GM12873 (cell line): ENCODE data around the gene RPUSD3.

Experiments
- CTCF ChIP-seq: IDR thresholded peaks from 2 replicates; pipeline ENCODE4 v1.5.1; 2012; ENCODE audit warnings: low read depth, mild to moderate bottlenecking, moderate library complexity, low read length, control low read depth; ENCODE audit not compliant: insufficient read depth; ENCODE audit errors: missing control alignments

Gene RPUSD3, protein sequence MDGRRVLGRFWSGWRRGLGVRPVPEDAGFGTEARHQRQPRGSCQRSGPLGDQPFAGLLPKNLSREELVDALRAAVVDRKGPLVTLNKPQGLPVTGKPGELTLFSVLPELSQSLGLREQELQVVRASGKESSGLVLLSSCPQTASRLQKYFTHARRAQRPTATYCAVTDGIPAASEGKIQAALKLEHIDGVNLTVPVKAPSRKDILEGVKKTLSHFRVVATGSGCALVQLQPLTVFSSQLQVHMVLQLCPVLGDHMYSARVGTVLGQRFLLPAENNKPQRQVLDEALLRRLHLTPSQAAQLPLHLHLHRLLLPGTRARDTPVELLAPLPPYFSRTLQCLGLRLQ

GRCh38 chr3:9843715-9844438, at the start of gene RPUSD3:
RPUSD3 (minus strand) TSS chr3:9844008; CDS start chr3:9843990, 18 bp downstream.
- TF ChIP-seq CTCF, result no peak

DNA sequence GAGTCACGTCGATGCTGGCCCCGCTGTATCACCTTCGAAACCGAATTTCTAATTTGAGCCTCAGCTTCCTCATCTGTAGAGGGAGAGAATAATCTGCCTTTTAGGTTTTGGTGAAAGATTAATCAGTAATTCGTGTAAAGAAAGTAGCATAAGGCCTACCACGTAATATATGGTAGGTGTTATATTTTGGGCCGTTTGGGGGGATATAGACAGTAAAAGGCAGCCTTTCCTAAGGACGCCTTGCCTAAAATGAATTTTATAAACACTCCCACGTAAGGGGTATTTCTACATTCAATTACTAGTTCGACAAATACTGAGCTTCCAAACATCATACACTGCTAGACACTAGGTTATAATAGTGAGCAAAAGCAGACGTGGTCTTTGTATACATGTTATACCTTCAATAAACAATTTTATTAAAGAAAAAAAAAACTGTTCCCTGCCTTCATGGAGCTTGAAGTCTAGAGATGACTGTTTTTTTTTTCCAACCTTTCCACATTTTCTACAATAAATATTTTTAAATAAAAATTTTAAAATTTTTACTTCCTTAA, 47.3 kb upstream of the RPUSD3 start:
- TF ChIP-seq CTCF, result no peak

GRCh38 chr3:9890249-9891071, 46.7 kb upstream of the RPUSD3 start, which contains the start of gene JAGN1:
JAGN1 (plus strand) TSS chr3:9890610; CDS start chr3:9890723, 113 bp downstream.
- no peak for TF ChIP-seq CTCF

GRCh38 chr3:9889405-9889804, 45.6 kb upstream of the RPUSD3 start:
- TF ChIP-seq CTCF, result no peak

GRCh38 chr3:9888540-9888939, 44.7 kb upstream of the RPUSD3 start:
- TF ChIP-seq CTCF, result no peak

DNA sequence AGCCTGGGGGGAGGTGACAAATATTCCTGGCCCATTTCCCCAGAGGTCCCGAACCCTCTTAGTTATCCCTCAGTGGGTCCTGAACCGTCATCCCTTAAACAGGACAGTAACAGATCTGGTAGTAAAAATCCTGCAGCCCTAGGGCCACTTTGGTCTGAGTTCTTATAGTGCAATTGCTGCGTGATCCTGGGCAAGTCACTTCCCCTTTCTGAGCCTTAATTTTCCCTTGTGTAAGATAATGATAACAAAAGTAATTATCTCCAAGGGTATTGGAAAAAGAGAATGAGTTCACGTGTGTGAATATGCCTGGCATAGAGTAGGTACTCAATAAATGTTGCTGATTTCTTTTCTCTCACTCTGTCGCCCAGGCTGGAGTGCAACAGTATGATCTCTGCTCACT, 43.7 kb upstream of the RPUSD3 start:
- TF ChIP-seq CTCF, result no peak

- TF ChIP-seq CTCF, result no peak
These were observed 42.5 kb upstream of the RPUSD3 start for GRCh38 chr3:9886328-9886727.
